PC-9 (cell line): ENCODE data around the gene TMEM238.
A peak's percentile ranks its signal among the peaks of the same experiment; 100 is the strongest.

ENCODE experiments used
- CTCF ChIP-seq: fragments of 200-600 bp; sonication (generic); conservative IDR thresholded peaks from 2 replicates; pipeline ENCODE4 v1.6.1; 2017; ENCODE audit warnings: mixed run types, antibody characterized with exemption, mild to moderate bottlenecking, moderate library complexity
- EZH2 ChIP-seq: fragments of 200-600 bp; sonication (generic); IDR thresholded peaks from 2 replicates; pipeline ENCODE4 v1.8.0; 2017; ENCODE audit warnings: antibody characterized with exemption, low read depth

GRCh38 chr19:55418185-55418584 is 34.1 kb upstream of the TMEM238 start:
- TF ChIP-seq CTCF (peak; percentile 94), EZH2 (no peak)
